Medulla oblongata (tissue), 1 donor: ENCODE results near the gene CFAP58.

Experiments
- DNase-seq: peaks from one replicate; pipeline ENCODE4 v3.0.0-alpha.2; 2015; ENCODE audit errors: extremely low spot score

CFAP58 gene

GRCh38 chr10:104371753-104372152, 18.1 kb downstream of the CFAP58 start:
- DNase-seq: no peak

DNA sequence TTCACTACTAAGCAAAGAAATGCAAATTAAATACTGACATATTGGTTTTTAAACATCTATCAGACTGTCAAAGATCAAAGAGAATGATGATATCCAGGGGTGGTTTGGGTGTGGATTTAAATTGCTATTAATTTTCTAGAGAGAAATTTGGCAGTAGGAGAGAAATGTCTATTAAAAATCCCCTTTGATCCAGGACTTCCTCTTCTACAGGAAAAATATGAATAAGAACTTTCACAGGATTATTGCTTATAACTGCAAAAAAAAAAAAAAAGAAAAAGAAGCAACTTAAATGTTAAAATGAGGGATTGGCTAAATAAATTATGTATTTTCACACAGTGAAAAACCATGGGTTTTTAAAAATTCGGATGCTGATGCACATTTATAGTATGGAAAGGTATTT, 21.0 kb downstream of the CFAP58 start:
- DNase-seq: no peak

GRCh38 chr10:104376784-104377300, 23.2 kb downstream of the CFAP58 start:
- DNase-seq: no peak

DNA sequence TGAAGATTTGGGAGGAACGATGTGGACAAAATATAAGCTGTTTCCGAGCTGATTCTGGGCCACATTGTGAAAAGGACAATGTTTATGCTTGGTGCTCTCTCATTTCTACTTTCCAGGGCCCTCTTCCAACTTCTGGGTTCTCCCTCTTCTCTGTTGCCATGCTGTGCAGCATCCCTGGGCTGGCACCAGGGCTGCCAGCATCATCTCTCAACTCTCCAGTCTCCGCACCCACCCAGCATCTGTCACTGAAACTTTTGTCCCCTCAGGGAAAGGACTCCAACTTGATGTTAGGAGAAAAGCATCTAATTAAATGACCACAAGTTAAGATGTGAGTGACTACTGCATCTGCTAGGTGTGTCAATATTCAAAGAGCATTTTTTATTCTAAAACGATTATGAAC, 26.7 kb downstream of the CFAP58 start:
- DNase-seq: no peak

DNA sequence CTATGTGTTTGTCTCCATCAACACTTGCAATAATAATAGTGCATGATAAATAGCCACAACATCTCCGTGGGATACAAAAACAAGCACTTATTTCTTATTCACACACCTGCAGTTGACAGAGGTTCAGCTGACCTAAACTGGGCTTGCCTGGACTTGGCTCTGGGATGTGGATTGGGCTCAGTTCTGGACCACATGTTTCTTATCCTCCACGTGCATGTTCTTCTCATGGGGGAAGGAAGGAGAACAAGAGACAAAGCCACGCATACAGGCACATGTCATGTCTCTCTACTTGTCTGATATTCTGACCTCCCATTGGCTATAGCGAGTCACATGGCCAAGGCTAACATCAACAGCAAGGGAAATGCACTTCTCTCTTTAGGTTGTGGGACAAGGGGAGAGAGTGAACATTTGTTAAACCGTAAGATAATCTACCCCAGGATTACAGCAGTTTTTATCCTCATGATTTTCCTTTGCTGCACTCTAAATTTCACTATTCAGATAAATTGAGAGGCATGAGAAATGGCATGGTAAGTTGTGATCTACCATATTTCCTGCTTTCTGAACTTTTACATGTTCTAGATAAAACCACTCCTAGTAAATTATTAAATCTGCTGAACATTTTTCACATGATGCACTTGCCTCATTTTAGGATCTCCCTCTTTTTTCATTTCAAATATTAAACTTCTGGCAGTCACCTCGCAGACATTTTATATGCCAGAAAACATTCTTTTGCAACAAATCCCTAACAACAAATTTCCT, 33.7 kb downstream of the CFAP58 start:
- no peak for DNase-seq

DNA sequence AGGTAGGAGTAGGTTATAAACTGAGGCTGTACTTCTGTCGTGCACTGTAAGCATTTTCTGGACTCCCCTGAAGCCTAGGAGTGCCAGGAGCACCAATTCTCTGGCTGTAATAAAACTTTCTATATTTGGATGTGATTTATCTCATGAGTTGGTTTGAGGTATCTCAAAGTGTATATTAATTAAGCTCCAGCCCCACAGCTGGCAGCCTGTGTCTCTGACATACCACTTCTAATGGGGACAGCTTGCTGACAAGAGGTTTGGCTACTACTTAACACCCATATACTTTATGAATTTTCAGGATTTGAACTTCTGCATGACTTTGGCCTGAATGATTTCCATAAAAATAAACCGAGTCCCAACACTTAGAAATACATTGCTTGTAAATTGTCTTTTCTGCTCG, 35.2 kb downstream of the CFAP58 start:
- DNase-seq: no peak

DNA sequence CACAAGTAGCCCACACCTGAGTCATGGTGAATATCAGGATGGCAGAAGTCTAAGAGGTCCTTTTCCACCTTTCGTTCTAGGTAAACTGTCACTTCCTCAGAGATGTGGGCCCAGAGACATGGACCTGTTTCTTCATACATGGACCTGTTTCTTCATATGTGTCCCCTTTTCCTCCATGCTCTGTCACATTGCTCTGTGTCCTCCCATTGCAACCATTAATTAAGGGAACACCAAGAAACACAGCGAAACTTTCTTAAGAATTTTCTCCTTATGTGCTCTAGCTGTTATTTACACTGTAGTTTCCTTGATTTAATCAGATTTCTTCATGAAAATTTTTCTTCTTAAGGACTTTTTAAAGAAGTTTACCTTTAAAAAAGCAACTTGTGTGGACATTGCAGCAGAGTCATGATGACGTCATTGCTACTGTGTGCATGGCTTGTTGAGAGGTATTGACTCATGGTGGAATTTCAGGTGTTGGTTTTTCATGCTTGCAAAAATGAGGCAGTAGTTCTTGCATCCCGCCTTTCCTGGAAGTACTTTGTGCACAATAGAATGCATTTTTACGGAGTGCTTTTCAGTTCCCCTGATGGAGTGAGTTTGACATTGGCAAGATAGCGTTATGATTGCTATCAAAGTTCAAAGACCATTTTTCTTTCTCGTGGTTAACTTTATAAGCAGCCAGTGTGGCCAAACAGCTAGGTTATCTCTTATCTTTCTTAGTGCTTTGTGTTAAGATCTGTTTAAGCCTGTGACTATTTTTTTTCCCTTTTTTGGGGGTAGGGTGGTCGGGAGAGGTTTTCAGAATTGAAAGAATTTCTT, 37.7 kb downstream of the CFAP58 start:
- no peak for DNase-seq

GRCh38 chr10:104391969-104392296, 38.3 kb downstream of the CFAP58 start:
- DNase-seq: no peak

- no peak for DNase-seq
Measured at GRCh38 chr10:104393387-104393786, 39.8 kb downstream of the CFAP58 start.

DNA sequence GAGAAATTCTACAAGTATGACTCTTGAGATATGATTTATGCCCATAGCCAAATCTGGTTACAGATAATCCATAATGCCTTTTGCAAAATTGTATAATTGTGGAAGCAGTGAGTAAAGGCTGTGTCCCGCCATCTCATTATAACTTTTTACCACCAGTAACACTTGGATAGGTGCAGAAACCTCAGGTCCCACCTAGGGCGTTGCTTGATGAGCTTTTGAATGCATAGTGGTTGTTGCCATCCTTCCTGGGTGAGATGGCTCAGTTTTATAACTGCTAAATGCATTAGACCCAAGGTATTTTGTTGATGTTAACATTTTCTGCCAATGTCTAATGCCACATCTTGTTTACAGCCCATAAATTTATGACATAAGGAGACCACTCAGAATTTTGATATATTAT, 42.9 kb downstream of the CFAP58 start:
- DNase-seq: no peak

DNA sequence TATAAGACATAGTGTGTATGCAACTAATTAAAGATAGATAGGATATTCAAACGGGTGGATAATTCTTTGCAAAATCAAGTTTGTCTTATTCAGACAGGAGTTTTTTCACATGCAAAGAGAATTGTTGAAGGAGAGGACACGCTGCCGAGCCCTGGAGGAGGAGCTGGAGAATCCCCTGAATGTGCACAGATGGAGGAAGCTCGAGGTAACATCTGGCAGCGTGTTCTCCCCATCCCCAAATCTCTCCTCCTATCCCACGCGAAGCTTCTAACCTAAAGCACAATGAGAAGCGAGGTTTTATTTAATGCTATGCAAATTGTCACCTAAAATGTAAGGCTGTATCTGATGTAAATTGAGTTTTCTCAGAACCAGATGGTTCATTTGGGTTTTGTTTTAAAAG, 50.0 kb downstream of the CFAP58 start:
- no peak for DNase-seq

GRCh38 chr10:104406715-104407650, 53.4 kb downstream of the CFAP58 start:
- DNase-seq: peak; percentile 53

DNA sequence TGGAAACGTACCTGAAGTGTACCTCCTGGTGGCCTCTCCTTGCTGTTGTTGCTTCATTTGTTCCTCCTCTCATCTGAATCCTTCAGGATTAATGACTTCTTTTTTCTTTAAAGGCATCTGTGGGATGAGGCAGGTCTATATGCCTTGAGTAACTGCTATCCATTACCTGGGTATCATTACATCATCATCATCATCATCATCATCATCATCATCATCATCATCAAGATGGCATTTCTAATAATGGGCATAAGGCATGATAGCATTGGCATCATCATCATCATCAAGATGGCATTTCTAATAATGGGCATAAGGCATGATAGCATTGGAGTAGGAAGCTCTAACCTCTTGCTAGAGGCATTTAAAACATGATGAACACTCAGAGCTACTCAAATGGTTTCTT, 59.9 kb downstream of the CFAP58 start:
- DNase-seq: no peak

GRCh38 chr10:104415526-104416165, 62.0 kb downstream of the CFAP58 start:
- DNase-seq: no peak

- DNase-seq: no peak
Measured at GRCh38 chr10:104416851-104417250, 63.2 kb downstream of the CFAP58 start.

GRCh38 chr10:104417637-104418292, 64.1 kb downstream of the CFAP58 start:
- DNase-seq: peak; percentile 16

- DNase-seq: no peak
Measured at GRCh38 chr10:104424719-104425118, 71.1 kb downstream of the CFAP58 start.

- DNase-seq: no peak
Measured at GRCh38 chr10:104427989-104428388, 74.4 kb downstream of the CFAP58 start.

- DNase-seq: no peak
Measured at GRCh38 chr10:104429846-104430245, 76.2 kb downstream of the CFAP58 start.

- DNase-seq: no peak
Measured at GRCh38 chr10:104430360-104430759, 76.7 kb downstream of the CFAP58 start.

- DNase-seq: no peak
Measured at GRCh38 chr10:104433669-104434068, 80.0 kb downstream of the CFAP58 start.
